HG03095 (cell line): ENCODE measurements around the gene NEB.

Source experiments
- ATAC-seq: cut with Tn5 transposase; IDR thresholded peaks from one replicate; pipeline ENCODE4 v1.9.1; 2021; ENCODE audit warnings: moderate library complexity; ENCODE audit not compliant: unreplicated experiment

The NEB gene

GRCh38 chr2:151733771-151734672 lies at the start of gene NEB:
TSS of gene NEB (minus strand) at chr2:151734476. CDS start at chr2:151733156, 1,320 bp downstream.
- no peak for ATAC-seq

GRCh38 chr2:151783133-151783520 lies 48.9 kb upstream of the NEB start:
- ATAC-seq, result no peak

- ATAC-seq, result no peak
Observed at GRCh38 chr2:151782378-151783132, 48.3 kb upstream of the NEB start.

- ATAC-seq, result no peak
Observed at GRCh38 chr2:151781642-151782041, 47.4 kb upstream of the NEB start.

- ATAC-seq, result no peak
Observed at GRCh38 chr2:151780938-151781337, 46.7 kb upstream of the NEB start.

- ATAC-seq, result no peak
Observed at GRCh38 chr2:151777935-151778334, 43.7 kb upstream of the NEB start.

GRCh38 chr2:151777487-151777886 lies 43.2 kb upstream of the NEB start:
- no peak for ATAC-seq

- no peak for ATAC-seq
Observed at GRCh38 chr2:151776367-151776766, 42.1 kb upstream of the NEB start.

- no peak for ATAC-seq
Observed at GRCh38 chr2:151775057-151775740, 40.9 kb upstream of the NEB start.

GRCh38 chr2:151774506-151774905 lies 40.2 kb upstream of the NEB start:
- no peak for ATAC-seq

- peak; percentile 96 for ATAC-seq
Observed at GRCh38 chr2:151771599-151772358, 37.5 kb upstream of the NEB start.

- ATAC-seq, result peak; percentile 13
Observed at GRCh38 chr2:151770995-151771394, 36.7 kb upstream of the NEB start.

- no peak for ATAC-seq
Observed at GRCh38 chr2:151769606-151770005, 35.3 kb upstream of the NEB start.

GRCh38 chr2:151767536-151767935 lies 33.3 kb upstream of the NEB start:
- no peak for ATAC-seq

GRCh38 chr2:151766437-151767153 lies 32.3 kb upstream of the NEB start:
- peak; percentile 53 for ATAC-seq

- ATAC-seq, result no peak
Observed at GRCh38 chr2:151765760-151766410, 31.6 kb upstream of the NEB start.

GRCh38 chr2:151762694-151763093 lies 28.4 kb upstream of the NEB start:
- no peak for ATAC-seq

GRCh38 chr2:151761687-151762086 lies 27.4 kb upstream of the NEB start:
- ATAC-seq, result no peak

GRCh38 chr2:151761193-151761592 lies 26.9 kb upstream of the NEB start:
- no peak for ATAC-seq
